BJ (cell line): ENCODE measurements around the gene RPS6KB1. TPM values are rescaled to one million over a fixed set of nuclear protein-coding genes. Genes with fewer than 3 reads are reported as not detected.
"Not testable (repeated sequence)": the region's sequence is repeated elsewhere in the genome, so short reads cannot be mapped to it uniquely, and the experiment has no call there.

Experiments
- CTCF ChIA-PET: fragments of 350-600 bp; formaldehyde crosslinking; extraction: SDS; loops from one replicate; lab custom pipeline; 2021; ENCODE audit warnings: antibody characterized with exemption, inconsistent platforms; lab: Yijun Ruan, JAX
- POLR2A ChIA-PET: fragments of 300-600 bp; sonication (Branson Sonifier 250); formaldehyde crosslinking; extraction: SDS; loops from one replicate; lab custom pipeline; 2021; ENCODE audit warnings: antibody characterized with exemption; lab: Charles Lee
- DNase-seq: peaks from one replicate; pipeline ENCODE4 v3.0.0-alpha.2; 2011; ENCODE audit warnings: low read depth
- H3K27me3 ChIP-seq: 2 replicates; pipeline ENCODE4 v1.6.0; 2011; ENCODE audit warnings: low read length; ENCODE audit not compliant: control insufficient read depth, insufficient read depth
- H3K36me3 ChIP-seq: 2 replicates; pipeline ENCODE4 v1.5.1; 2011; ENCODE audit warnings: low read length; ENCODE audit not compliant: control insufficient read depth, insufficient read depth
- H3K4me3 ChIP-seq: 2 replicates; pipeline ENCODE4 v1.5.1; 2011; ENCODE audit warnings: low read depth, mild to moderate bottlenecking, control low read depth, low read length
- polyA plus RNA-seq: library from polyadenylated mRNA; depleted of rRNA; stranded (reverse); fragments of >200 nt; gene quantifications from 2 replicates; pipeline ENCODE4 v1.2.3, GENCODE V29; 2011
- TF ChIP-seq, protein P1 (sequence below): IDR thresholded peaks from 2 replicates; pipeline ENCODE4 v1.5.1; 2011; ENCODE audit warnings: low read depth, mild to moderate bottlenecking, control low read depth, inconsistent platforms, low read length, moderate library complexity; ENCODE audit not compliant: insufficient read depth

The RPS6KB1 gene
- polyA plus RNA-seq, 1 experiment, result 7.4 TPM

DNA sequence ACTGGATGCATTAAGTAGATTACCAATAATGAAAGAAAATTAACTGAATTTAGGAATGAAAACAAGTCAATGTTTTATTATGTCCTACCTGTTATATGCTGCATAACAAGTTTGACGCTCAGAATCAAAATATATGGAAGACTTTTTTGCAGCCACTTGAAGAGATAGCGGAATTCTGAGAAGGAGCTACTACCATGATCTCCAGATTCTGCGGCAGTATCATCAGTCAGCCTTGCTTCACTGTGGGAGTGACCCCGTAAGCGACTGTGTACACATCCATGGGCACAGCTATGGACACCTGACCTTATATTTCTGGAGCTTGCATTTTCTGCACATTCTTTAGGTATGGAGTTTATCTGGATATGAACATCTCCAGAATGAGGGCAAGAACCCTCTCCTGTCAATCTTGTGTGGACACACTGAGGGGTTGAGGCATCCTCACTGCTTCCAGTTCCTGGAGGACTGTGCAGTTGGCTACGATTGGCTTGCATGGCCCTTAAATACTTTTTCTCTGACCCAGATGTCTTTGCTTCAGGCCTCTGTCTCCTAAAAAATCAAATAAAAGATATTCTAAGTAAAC lies 69.9 kb downstream of the RPS6KB1 start:
- POLR2A ChIA-PET, result no interaction called here
- TF ChIP-seq, protein P1, sequence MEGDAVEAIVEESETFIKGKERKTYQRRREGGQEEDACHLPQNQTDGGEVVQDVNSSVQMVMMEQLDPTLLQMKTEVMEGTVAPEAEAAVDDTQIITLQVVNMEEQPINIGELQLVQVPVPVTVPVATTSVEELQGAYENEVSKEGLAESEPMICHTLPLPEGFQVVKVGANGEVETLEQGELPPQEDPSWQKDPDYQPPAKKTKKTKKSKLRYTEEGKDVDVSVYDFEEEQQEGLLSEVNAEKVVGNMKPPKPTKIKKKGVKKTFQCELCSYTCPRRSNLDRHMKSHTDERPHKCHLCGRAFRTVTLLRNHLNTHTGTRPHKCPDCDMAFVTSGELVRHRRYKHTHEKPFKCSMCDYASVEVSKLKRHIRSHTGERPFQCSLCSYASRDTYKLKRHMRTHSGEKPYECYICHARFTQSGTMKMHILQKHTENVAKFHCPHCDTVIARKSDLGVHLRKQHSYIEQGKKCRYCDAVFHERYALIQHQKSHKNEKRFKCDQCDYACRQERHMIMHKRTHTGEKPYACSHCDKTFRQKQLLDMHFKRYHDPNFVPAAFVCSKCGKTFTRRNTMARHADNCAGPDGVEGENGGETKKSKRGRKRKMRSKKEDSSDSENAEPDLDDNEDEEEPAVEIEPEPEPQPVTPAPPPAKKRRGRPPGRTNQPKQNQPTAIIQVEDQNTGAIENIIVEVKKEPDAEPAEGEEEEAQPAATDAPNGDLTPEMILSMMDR, result no peak
- no peak for DNase-seq
- H3K27me3 ChIP-seq, result no peaks in the 10 kb centered on the region
- no peaks in the 10 kb centered on the region for H3K36me3 ChIP-seq
- H3K4me3 ChIP-seq, result no peak overlapping the region
- CTCF ChIA-PET, result no interaction called here

DNA sequence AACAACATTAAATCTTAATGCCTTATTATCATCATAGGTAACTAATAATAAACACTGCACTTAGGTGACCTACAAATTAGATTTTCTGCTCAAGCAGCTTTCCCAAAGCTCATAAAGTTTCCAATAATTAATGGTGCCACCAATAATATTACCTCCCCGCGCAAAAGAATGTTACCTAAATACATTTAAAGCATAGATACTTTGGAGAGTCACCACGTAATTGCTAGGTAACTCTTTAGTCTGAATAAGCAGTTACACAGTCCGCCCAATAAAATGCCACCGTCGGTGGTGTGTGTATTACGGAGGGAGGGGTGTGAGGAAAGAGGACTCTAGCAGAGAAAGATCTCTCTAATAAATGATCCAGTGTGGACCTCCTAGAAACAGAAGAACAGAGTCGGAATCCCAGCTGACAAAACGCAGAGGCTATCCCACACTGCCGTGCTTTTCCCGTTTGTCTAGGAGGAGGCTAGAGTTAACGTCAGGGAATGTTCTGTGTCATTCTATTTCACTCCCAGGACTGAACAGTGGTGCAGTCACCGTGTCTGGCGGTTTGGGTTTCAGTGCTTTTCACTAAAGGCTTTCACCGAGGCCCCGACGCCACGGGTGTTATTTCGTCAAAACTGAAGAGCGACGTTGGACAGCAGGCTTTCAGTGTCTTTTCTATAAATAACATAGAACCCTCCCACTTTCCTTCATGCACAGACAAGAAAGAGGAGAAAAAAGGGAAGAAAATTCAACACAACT lies 71.0 kb downstream of the RPS6KB1 start:
- DNase-seq, result peak; percentile 12
- H3K4me3 ChIP-seq, result peak overlapping the region; percentile 94
- CTCF ChIA-PET, result interaction anchor here (0.8 to 1.1 kb wide), 2 partner anchors 16 to 50 kb away, joined by 3 to 5 read pairs; no protein-coding TSS in a partner anchor
- TF ChIP-seq, protein P1, result no peak
- no peaks in the 10 kb centered on the region for H3K36me3 ChIP-seq
- POLR2A ChIA-PET, result interaction anchor here (0.6 kb wide), 1 partner anchor 93 kb away, joined by 4 read pairs; no protein-coding TSS in a partner anchor
- no peaks in the 10 kb centered on the region for H3K27me3 ChIP-seq

DNA sequence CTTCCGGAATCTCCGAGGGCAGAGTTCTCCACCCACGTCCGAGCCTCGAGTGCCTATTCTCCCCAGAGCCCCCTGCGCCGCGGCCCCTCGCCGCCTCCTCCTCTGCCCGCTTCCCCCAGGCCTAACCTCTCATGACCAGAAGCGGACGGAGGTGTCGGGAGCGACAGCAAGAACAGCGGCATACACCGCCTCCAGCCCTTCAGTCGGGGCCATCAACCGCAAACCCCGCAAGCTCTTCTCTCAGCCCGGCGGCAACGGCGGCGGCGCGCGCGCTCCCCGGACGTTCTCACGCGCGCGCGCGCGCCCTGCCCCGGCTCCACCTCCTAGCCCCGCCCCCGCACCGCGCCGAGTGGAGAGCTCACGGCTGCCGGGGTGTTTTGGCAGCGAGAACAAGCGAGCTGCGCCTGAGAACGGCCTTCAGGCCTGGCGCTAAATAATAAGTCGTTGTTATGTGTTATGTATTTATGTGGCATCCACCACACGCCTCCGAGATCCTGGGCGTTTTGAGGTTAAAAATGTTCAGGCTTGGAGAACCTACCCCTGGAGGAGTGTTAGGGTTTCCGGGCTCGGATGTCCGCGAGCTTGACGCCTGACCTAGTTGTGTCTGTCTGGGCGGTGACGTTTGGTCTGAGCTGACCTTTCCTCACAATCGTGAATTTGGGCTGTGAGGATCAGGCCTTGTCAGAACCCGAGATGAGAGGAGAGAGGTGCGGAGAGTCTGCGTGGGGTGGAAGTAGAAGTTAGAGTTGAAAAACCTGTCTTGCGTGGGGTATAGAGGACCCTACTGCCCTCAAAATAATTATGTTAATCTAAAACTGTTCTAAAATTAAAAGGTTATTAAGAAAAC lies 71.8 kb downstream of the RPS6KB1 start, which contains the start of gene RNFT1:
Gene RNFT1 (minus strand): TSS at position 259 of the 847 bp plus-strand sequence. CDS start 77 bp downstream, at position 182.
- peak; percentile 17 for DNase-seq
- Histone ChIP-seq H3K4me3 (peak within 1 kb of the TSS; percentile 94), H3K27me3 (no peaks in the 10 kb centered on the region), H3K36me3 (no peaks in the 10 kb centered on the region)
- TF ChIP-seq, protein P1, result no peak
- ChIA-PET POLR2A (interaction anchor here (0.6 kb wide), 1 partner anchor 93 kb away, joined by 4 read pairs; no protein-coding TSS in a partner anchor), CTCF (interaction anchor here (0.6 to 1.1 kb wide), 2 partner anchors 50 to 66 kb away, joined by 3 read pairs; no protein-coding TSS in a partner anchor)

DNA sequence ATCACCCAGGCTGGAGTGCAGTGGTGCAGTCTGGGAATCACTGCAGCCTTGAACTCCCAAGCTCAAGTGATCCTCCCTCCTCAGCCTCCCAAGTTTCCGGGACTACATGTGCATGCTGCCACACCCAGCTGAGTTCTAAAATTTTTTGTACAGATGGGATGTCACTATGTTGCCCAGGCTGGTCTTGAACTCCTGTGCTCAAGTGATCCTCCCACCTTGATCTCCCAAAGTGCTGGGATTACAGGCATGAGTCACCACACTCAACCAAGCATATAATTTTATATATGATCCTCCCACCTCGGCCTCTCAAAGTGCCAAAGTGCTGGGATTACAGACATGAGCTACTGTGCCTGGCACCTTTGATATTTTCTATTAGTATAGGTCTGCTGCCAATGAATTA lies 78.8 kb downstream of the RPS6KB1 start:
- POLR2A ChIA-PET, H3K27me3 ChIP-seq, H3K36me3 ChIP-seq, DNase-seq, CTCF ChIA-PET, H3K4me3 ChIP-seq: not testable (repeated sequence)

DNA sequence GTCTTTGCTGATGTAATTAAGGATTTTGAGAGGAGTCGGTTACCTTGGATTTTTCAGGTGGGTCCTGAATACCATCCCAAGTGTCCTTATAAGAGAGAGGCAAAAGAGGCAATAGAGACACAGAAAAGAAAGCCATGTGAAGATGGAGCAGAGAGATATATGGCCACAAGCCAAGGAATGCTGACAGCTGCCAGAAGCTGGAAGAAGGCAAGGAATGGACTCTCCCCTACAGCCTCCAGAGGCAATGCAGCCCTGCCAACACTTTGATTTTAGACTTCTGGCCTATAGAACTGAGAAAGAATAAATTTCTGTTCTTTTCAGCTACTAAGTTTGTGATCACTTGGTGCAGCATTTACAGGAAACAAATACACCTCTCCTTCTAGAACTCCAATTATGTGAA lies 79.9 kb downstream of the RPS6KB1 start:
- no peak for DNase-seq
- Histone ChIP-seq H3K36me3 (no peaks in the 10 kb centered on the region), H3K4me3 (no peak overlapping the region), H3K27me3 (no peaks in the 10 kb centered on the region)
- TF ChIP-seq, protein P1, result no peak
- ChIA-PET CTCF (no interaction called here), POLR2A (no interaction called here)

DNA sequence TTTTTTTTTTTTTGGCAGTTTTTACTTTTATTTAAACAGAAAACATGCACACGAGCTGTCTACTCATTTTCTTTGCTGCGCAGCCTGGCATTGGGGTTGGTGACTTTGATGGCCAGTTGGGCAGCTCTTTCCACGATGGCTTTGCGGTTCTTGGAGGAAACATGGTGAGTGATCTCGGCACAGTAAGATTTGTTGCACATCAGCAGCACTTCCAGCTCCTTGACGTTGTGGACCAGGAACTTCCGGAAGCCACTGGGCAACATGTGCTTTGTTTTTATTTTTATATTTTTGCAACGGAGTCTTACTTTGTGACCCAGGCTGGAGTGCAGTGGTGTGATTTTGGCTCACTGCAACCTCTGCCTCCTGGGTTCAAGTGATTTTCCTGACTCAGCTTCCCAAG lies 80.6 kb downstream of the RPS6KB1 start:
- POLR2A ChIA-PET, H3K27me3 ChIP-seq, CTCF ChIA-PET, H3K36me3 ChIP-seq, H3K4me3 ChIP-seq, DNase-seq: not testable (repeated sequence)

DNA sequence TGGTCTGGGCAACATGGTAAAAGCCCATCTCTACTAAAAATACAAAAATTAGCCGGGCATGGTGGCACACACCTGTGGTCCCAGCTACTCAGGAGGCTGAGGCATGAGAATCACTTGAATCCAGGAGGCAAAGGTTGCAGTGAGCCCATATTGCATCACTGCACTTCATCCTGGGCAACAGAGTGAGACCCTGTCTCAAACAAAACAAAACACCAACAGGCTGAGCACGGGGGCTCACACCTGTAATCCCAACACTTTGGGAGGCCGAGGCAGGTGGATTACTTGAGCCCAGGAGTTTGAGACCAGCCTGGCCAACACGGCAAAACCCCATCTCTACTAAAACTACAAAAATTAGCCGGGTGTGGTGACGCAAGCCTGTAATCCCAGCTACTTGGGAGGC lies 82.2 kb downstream of the RPS6KB1 start:
- CTCF ChIA-PET, H3K36me3 ChIP-seq, POLR2A ChIA-PET, H3K27me3 ChIP-seq, H3K4me3 ChIP-seq, DNase-seq: not testable (repeated sequence)

DNA sequence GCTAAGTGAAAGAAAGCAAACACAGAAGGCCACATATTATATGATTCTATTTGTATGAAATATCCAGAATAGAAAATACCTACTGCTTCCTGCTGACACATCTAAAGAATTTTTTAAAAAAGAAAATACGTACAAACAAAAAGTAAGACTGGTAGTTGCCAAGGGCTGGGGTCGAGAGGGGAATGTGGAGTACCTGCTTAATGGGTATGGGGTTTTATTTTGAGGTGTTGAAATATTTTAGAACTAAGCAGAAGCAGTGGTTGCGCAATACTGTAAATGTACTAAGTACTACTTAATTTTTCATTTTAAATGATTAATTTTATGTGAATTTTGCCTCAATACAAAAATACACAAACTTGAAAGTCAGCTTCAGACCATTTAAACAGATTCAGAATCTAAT lies 103.7 kb downstream of the RPS6KB1 start:
- H3K4me3 ChIP-seq, H3K36me3 ChIP-seq, POLR2A ChIA-PET, H3K27me3 ChIP-seq, DNase-seq, CTCF ChIA-PET: not testable (repeated sequence)
